K562 (cell line): ENCODE results near the gene MBNL2. TPM values are rescaled to one million over a fixed set of nuclear protein-coding genes. Genes with fewer than 3 reads are reported as not detected.

Experiments used
- ATAC-seq: fragments of 200-7000 bp; cut with Tn5 transposase; 3 replicates; pipeline ENCODE4 v1.9.1; 2020; ENCODE audit warnings: moderate library complexity
- BruUV-seq: library from RNA; stranded (reverse); fragments of 400-500 nt; replicated peaks from 2 replicates; lab custom pipeline; 2021; lab: Mats Ljungman, UMichigan
- CTCF ChIA-PET: fragments of 300-600 bp; formaldehyde crosslinking; extraction: SDS; loops from one replicate; lab custom pipeline; 2021; ENCODE audit warnings: low intra/inter-chr PET ratio; lab: Yijun Ruan, JAX
- POLR2A ChIA-PET: fragments of 300-600, 350-650 bp; sonication (Branson Sonifier 250); formaldehyde crosslinking; extraction: SDS; loops from one replicate; lab custom pipeline; 2021; ENCODE audit warnings: antibody characterized with exemption, inconsistent platforms; lab: Yijun Ruan, JAX
- DNase-seq, 4 experiments: peaks; one replicate each; pipeline versions ENCODE4 v3.0.0 to v3.0.0-alpha.2; 2011 to 2018; ENCODE audit warnings: low spot score in 3 of 4, mixed read lengths in 3 of 4; ENCODE audit errors: extremely low read depth in 1 of 4
- FAIRE-seq: peaks from 2 replicates; lab custom pipeline; 2011; peaks lifted over from hg19 to GRCh38; lab: Jason Lieb, UNC
- H2AFZ ChIP-seq: 2 replicates; pipeline ENCODE4 v1.6.0; 2011; ENCODE audit warnings: low read depth, low read length, control low read depth, inconsistent platforms
- H3K27ac ChIP-seq: fragments of 200-600 bp; 3 replicates; pipeline ENCODE4 v1.8.0; 2011; ENCODE audit warnings: low read depth, mild to moderate bottlenecking, control low read depth, inconsistent platforms, low read length, moderate library complexity, mixed read lengths; ENCODE audit errors: extremely low read depth
- H3K27me3 ChIP-seq, 2 experiments: fragments of 300-600 bp in 1 of 2; 2 replicates in 1 of 2; 3 replicates in 1 of 2; pipeline versions ENCODE4 v1.6.0 to v1.8.0; 2011; ENCODE audit warnings: inconsistent platforms in 2 of 2, low read length in 2 of 2, mild to moderate bottlenecking in 1 of 2, mixed read lengths in 1 of 2, moderate library complexity in 1 of 2; ENCODE audit not compliant: control insufficient read depth in 2 of 2, insufficient read depth in 2 of 2
- H3K36me3 ChIP-seq: fragments of 300-600 bp; 3 replicates; pipeline ENCODE4 v1.8.0; 2011; ENCODE audit warnings: mild to moderate bottlenecking, low read length, inconsistent platforms; ENCODE audit not compliant: control insufficient read depth, insufficient read depth
- H3K4me1 ChIP-seq, 2 experiments: fragments of 200-600 bp in 1 of 2; replicated peaks in 1 of 2; 2 replicates in 1 of 2; 3 replicates in 1 of 2; pipeline versions ENCODE4 v1.5.1 to v1.8.0; 2011; ENCODE audit warnings: inconsistent platforms in 2 of 2, low read length in 2 of 2, mild to moderate bottlenecking in 1 of 2, mixed read lengths in 1 of 2, moderate library complexity in 1 of 2; ENCODE audit not compliant: control insufficient read depth in 2 of 2, insufficient read depth in 2 of 2
- H3K4me2 ChIP-seq: 2 replicates; pipeline ENCODE4 v1.6.1; 2011; ENCODE audit warnings: low read length, control low read depth, inconsistent platforms, mixed read lengths; ENCODE audit not compliant: insufficient read depth
- H3K4me3 ChIP-seq: fragments of 200-600 bp; sonication (generic), shearing (Covaris generic); 2 replicates; pipeline ENCODE4 v1.5.1; 2016; ENCODE audit warnings: control low read depth, inconsistent platforms
- H3K79me2 ChIP-seq: fragments of 200-600 bp; 3 replicates; pipeline ENCODE4 v1.8.0; 2011; ENCODE audit warnings: low read length, inconsistent platforms; ENCODE audit not compliant: control insufficient read depth, insufficient read depth
- H3K9ac ChIP-seq, 2 experiments: 2 replicates each; pipeline versions ENCODE4 v1.6.0 to v1.6.1; 2011; ENCODE audit warnings: low read depth in 2 of 2, low read length in 2 of 2, control low read depth in 1 of 2, inconsistent platforms in 1 of 2, mild to moderate bottlenecking in 1 of 2, mixed read lengths in 1 of 2; ENCODE audit not compliant: insufficient read depth in 1 of 2
- H3K9me1 ChIP-seq: one replicate; pipeline ENCODE4 v1.6.0; 2011; ENCODE audit warnings: inconsistent platforms, mild to moderate bottlenecking, low read length, moderate library complexity; ENCODE audit not compliant: control insufficient read depth, insufficient read depth
- H3K9me3 ChIP-seq: replicated peaks from 2 replicates; pipeline ENCODE4 v1.5.1; 2011; ENCODE audit warnings: low read depth, low read length, inconsistent platforms; ENCODE audit not compliant: control insufficient read depth, insufficient read depth
- H4K20me1 ChIP-seq: replicated peaks from 2 replicates; pipeline ENCODE4 v1.6.1; 2011; ENCODE audit warnings: low read length, inconsistent platforms, mixed read lengths; ENCODE audit not compliant: control insufficient read depth, insufficient read depth
- RUNX1 ChIP-seq: sonication (generic); IDR thresholded peaks from 2 replicates; pipeline ENCODE4 v1.6.1; 2016; ENCODE audit warnings: antibody characterized with exemption, low read depth
- SRF ChIP-seq, 2 experiments: fragments of 250-450, 450-650 bp in 1 of 2; sonication (Bioruptor Pico) in 1 of 2; sonication (generic) in 1 of 2; formaldehyde crosslinking; IDR thresholded peaks; 2 replicates each; pipeline versions ENCODE4 v1.5.0 to v1.5.1; 2020 to 2022; ENCODE audit warnings: mild to moderate bottlenecking in 1 of 2, missing genetic modification reagents in 1 of 2
- XRCC5 ChIP-seq: fragments of 200-400 bp; formaldehyde crosslinking; IDR thresholded peaks from 2 replicates; pipeline ENCODE4 v1.6.1; 2017; ENCODE audit warnings: low read depth, mild to moderate bottlenecking, low read length
- ZNF212 ChIP-seq: fragments of 450-650 bp; formaldehyde crosslinking; IDR thresholded peaks from 2 replicates; pipeline ENCODE4 v1.4.0; 2020; ENCODE audit warnings: mild to moderate bottlenecking
- ZNF561 ChIP-seq: fragments of 450-650 bp; formaldehyde crosslinking; conservative IDR thresholded peaks from 2 replicates; pipeline ENCODE4 v1.4.0; 2020; ENCODE audit warnings: mild to moderate bottlenecking, moderate library complexity
- ZNF639 ChIP-seq, 2 experiments: fragments of 200-800 bp in 1 of 2; sonication (Bioruptor generic) in 1 of 2; sonication (generic) in 1 of 2; formaldehyde crosslinking in 1 of 2; IDR thresholded peaks in 1 of 2; conservative IDR thresholded peaks in 1 of 2; 2 replicates each; pipeline versions ENCODE4 v1.5.0 to v1.6.1; 2016 to 2020; ENCODE audit warnings: missing compliant biosample characterization in 1 of 2, missing genetic modification characterization in 1 of 2, missing genetic modification reagents in 1 of 2
- WGBS: fragments of 100-300 bp; shearing (Covaris generic); methylation state at CpG from one replicate; pipeline ENCODE4 v1.1.6; 2016; ENCODE audit warnings: low coverage, mixed read lengths; ENCODE audit not compliant: insufficient coverage; ENCODE audit errors: missing lambda C conversion rate; 5-methylcytosine and 5-hydroxymethylcytosine counted together
- in situ Hi-C: fragments of 300-500 bp; cut with MboI; formaldehyde crosslinking; loops from 4 replicates; pipeline ENCODE4 v1.15.0; 2018; ENCODE audit warnings: inconsistent platforms, mixed read lengths
- intact Hi-C: fragments of 100-400 bp; cut with micrococcal nuclease; formaldehyde crosslinking; loops from 2 replicates; pipeline ENCODE4 v1.14.2; 2022
- polyA plus RNA-seq, 8 experiments: library from polyadenylated mRNA; depleted of rRNA in 4 of 8; stranded (reverse) in 5 of 8; unstranded in 3 of 8; fragments of >200 nt; fragmentation: Nextera tagmentation in 2 of 8; fragmentation: Illumina TruSeq in 1 of 8; extraction: Ambion mirVana in 2 of 8; extraction: Trizol in 1 of 8; gene quantifications; 2 replicates each; pipeline versions ENCODE4 v1.2.1 to v1.2.3, GENCODE V29; 2011 to 2014; ENCODE audit warnings: inconsistent platforms in 1 of 8, missing spikeins in 1 of 8
- total RNA-seq, 7 experiments: library from RNA; depleted of rRNA in 6 of 7; stranded (reverse); fragments of >200 nt in 6 of 7; fragmentation: Illumina TruSeq in 2 of 7; extraction: Trizol in 2 of 7; gene quantifications; 2 replicates each; pipeline versions ENCODE4 v1.2.1 to v1.2.3, GENCODE V29; 2011 to 2021; ENCODE audit warnings: low replicate concordance in 1 of 7

Gene MBNL2
- total and polyA plus RNA-seq, 9 of the 15 experiments (the other 6 are each of a cell fraction or from before 2014, with no cell fraction given): 7.0 to 24.8 (median 13.8) TPM

DNA sequence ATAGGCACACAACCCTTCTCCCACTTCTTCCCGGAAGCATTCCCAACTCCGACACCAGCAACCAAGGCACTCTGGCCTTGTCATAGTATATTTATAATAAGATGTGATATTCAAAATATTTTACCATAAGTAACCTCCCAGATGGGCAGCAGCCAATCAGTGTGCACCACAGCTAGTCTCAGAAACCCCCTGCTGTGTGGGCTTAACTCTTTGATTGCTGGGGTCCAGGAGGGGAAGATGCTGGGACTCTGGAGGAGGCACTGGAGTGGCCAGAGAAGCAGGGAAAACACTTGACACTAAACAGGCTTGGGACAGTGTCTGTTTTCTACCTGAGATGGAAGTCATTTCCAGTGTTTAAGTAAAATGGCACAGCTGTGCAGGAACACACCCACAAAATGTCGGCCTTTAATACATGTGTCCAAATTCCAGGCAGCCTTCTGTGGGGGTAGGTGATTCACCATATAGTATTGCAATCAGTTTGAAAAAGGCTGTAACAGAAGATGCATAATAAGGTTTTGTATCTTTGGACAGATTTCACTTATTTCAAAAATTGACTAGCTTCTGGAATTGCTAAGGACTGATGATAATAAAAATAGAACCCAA lies 100.7 kb downstream of the MBNL2 start:
- no peak for TF ChIP-seq ZNF212 (CRISPR knock-in tag)
- TF ChIP-seq SRF (CRISPR knock-in tag; IDR thresholded peaks at IDR 0.05): no peak
- no peak for TF ChIP-seq XRCC5
- TF ChIP-seq ZNF639 (CRISPR knock-in tag; conservative IDR thresholded peaks at IDR 0.05 in 1 of 2, IDR thresholded peaks at IDR 0.05 in 1 of 2): no peak
- TF ChIP-seq RUNX1: no peak
- no peak for TF ChIP-seq ZNF561 (CRISPR knock-in tag)
- DNase-seq: no peak
- intact Hi-C loops (no loop called here), in situ Hi-C loops (no loop called here)
- no peak overlapping the region for H2AFZ ChIP-seq
- peaks cover 0 to 14% of the 10 kb centered on the region in 2 experiments; a peak in 2 of 5 replicates for H3K4me1 ChIP-seq
- H3K9me1 ChIP-seq: peaks cover 4% of the 10 kb centered on the region
- ChIA-PET POLR2A (interaction anchor here (1.4 kb wide), 1 partner anchor 8 kb away, joined by 3 read pairs; no protein-coding TSS in a partner anchor), CTCF (no interaction called here)
- no peaks in the 10 kb centered on the region for H3K36me3 ChIP-seq
- no peak overlapping the region for H3K27ac ChIP-seq
- BruUV-seq: no TSS peak
- H3K4me2 ChIP-seq: no peak overlapping the region
- ATAC-seq: no peak
- H3K27me3 ChIP-seq: no peaks in the 10 kb centered on the region
- 67% methylated on average over 1 of the region's 3 CpGs for WGBS
- H3K9me3 ChIP-seq: no peaks in the 10 kb centered on the region
- H3K79me2 ChIP-seq: peaks cover 24% of the 10 kb centered on the region; the same call in 2 of the 3 replicates
- H3K4me3 ChIP-seq: no peak overlapping the region
- peaks cover 22% of the 10 kb centered on the region; the same call in 1 of the 2 replicates for H4K20me1 ChIP-seq
- no peak for FAIRE-seq
- no peak overlapping the region for H3K9ac ChIP-seq
